Transverse colon (tissue), 4 donors: ENCODE results near the gene PPM1H. TPM values are rescaled to one million over a fixed set of nuclear protein-coding genes. Genes with fewer than 3 reads are reported as not detected.

ENCODE experiments used
- DNase-seq: peaks from one replicate; pipeline ENCODE4 v3.0.0-alpha.2; 2019
- H3K27ac ChIP-seq, 4 donors: fragments of 200-600 bp; sonication (generic); 2 replicates each; pipeline ENCODE4 v1.5.1; 2016 to 2018; ENCODE audit warnings: inconsistent platforms in 4 of 4
- H3K27me3 ChIP-seq: fragments of 200-600 bp; sonication (generic); 2 replicates; pipeline ENCODE4 v1.5.1; 2017; ENCODE audit warnings: inconsistent platforms
- H3K36me3 ChIP-seq, 4 donors: fragments of 200-600 bp; sonication (generic); 2 replicates each; pipeline ENCODE4 v1.5.1; 2017 to 2019; ENCODE audit warnings: inconsistent platforms in 4 of 4
- H3K4me1 ChIP-seq, 4 donors: fragments of 200-600 bp; sonication (generic); 2 replicates each; pipeline ENCODE4 v1.5.1; 2017 to 2020; ENCODE audit warnings: inconsistent platforms in 4 of 4
- H3K4me3 ChIP-seq, 4 donors: fragments of 200-600 bp; sonication (generic); 1 replicate in 1 of 4; 2 replicates in 3 of 4; pipeline versions ENCODE4 v1.5.1 to v1.6.1; 2017 to 2019; ENCODE audit warnings: inconsistent platforms in 4 of 4
- H3K9me3 ChIP-seq, 2 donors: fragments of 200-600 bp; sonication (generic); 2 replicates each; pipeline ENCODE4 v1.5.1; 2017 to 2019; ENCODE audit warnings: inconsistent platforms in 2 of 2
- CTCF ChIP-seq, 5 experiments: fragments of 200-600 bp in 3 of 5; fragments of 450-650 bp in 2 of 5; sonication (generic) in 3 of 5; IDR thresholded peaks; 1 replicate in 2 of 5; 2 replicates in 3 of 5; pipeline ENCODE4 v1.5.1; 2016 to 2017; ENCODE audit warnings: antibody characterized with exemption in 5 of 5, inconsistent platforms in 3 of 5, mild to moderate bottlenecking in 2 of 5, moderate library complexity in 1 of 5
- EP300 ChIP-seq: sonication (generic); formaldehyde crosslinking; IDR thresholded peaks from one replicate; pipeline ENCODE4 v1.6.1; 2017; ENCODE audit warnings: antibody characterized with exemption, low read depth
- POLR2A ChIP-seq: fragments of 450-650 bp; IDR thresholded peaks from one replicate; pipeline ENCODE4 v1.6.1; 2016; ENCODE audit warnings: antibody characterized with exemption, mild to moderate bottlenecking, moderate library complexity
- POLR2AphosphoS5 ChIP-seq, 3 donors: sonication (generic); formaldehyde crosslinking; IDR thresholded peaks; one replicate each; pipeline ENCODE4 v1.6.1; 2016; ENCODE audit warnings: antibody characterized with exemption in 3 of 3
- WGBS, 2 donors: methylation state at CpG; one replicate each; pipeline ENCODE4 v1.1.5; 2018; ENCODE audit warnings: low coverage in 1 of 2; 5-methylcytosine and 5-hydroxymethylcytosine counted together
- in situ Hi-C, 4 donors: fragments of 200-750 bp; cut with MboI; loops; one replicate each; pipeline versions ENCODE4 v1.15.0 to v1.15.1; 2017; ENCODE audit warnings: low sequenced_read_pairs in 3 of 4, low pct_ligation_motif_present in 1 of 4, low pct_unique_long_range_greater_than_20kb in 1 of 4
- intact Hi-C: fragments of 100-400 bp; cut with DNase I; formaldehyde crosslinking; loops from one replicate; pipeline ENCODE4 v1.15.1; 2023; ENCODE audit warnings: low total_unique reads
- total RNA-seq, 4 donors: library from RNA; depleted of rRNA; stranded (reverse); fragments of >200 nt; gene quantifications; one replicate each; pipeline ENCODE4 v1.1.0, GENCODE V29; 2016

PPM1H gene
- total RNA-seq, 4 donors from 2014 or later, result 0.37 to 3.2 (median 2.8) TPM

GRCh38 chr12:62728741-62729140 lies 206.2 kb downstream of the PPM1H start:
- Histone ChIP-seq H3K27me3 (no peaks in the 10 kb centered on the region), H3K9me3 (no peaks in the 10 kb centered on the region), H3K4me3 (no peak overlapping the region), H3K27ac (no peak overlapping the region), H3K36me3 (no peaks in the 10 kb centered on the region), H3K4me1 (peaks cover 6 to 30% (median 25%) of the 10 kb centered on the region in 4 donors)
- in situ Hi-C loops, result no loop called here
- intact Hi-C loops, result no loop called here
- 75 to 79% methylated on average over 2 of the region's 2 CpGs for WGBS, 2 donors
- TF ChIP-seq POLR2AphosphoS5 (IDR thresholded peaks at IDR 0.05), result no peak
- no peak for DNase-seq

- Histone ChIP-seq H3K9me3 (no peaks in the 10 kb centered on the region), H3K4me3 (no peak overlapping the region), H3K27me3 (no peaks in the 10 kb centered on the region), H3K4me1 (peaks cover 6 to 21% (median 16%) of the 10 kb centered on the region in 4 donors), H3K27ac (no peak overlapping the region), H3K36me3 (no peaks in the 10 kb centered on the region)
- TF ChIP-seq CTCF (IDR thresholded peaks at IDR 0.05) (no peak), EP300 (no peak), POLR2A (no peak), POLR2AphosphoS5 (IDR thresholded peaks at IDR 0.05) (no peak)
- in situ Hi-C loops, result no loop called here
- DNase-seq, result no peak
- WGBS, 2 donors, result 95 to 96% methylated on average over 5 to 6 of the region's 6 CpGs
- intact Hi-C loops, result no loop called here
Measured at GRCh38 chr12:62726471-62726980, 208.4 kb downstream of the PPM1H start.

- peaks cover 0 to 13% (median 9%) of the 10 kb centered on the region in 4 donors for H3K4me1 ChIP-seq
- TF ChIP-seq EP300 (no peak), POLR2A (no peak), CTCF (IDR thresholded peaks at IDR 0.05) (no peak), POLR2AphosphoS5 (IDR thresholded peaks at IDR 0.05) (no peak)
- in situ Hi-C loops, result no loop called here
- H3K4me3 ChIP-seq, result no peak overlapping the region
- no peak overlapping the region for H3K27ac ChIP-seq
- no peaks in the 10 kb centered on the region for H3K27me3 ChIP-seq
- no peaks in the 10 kb centered on the region for H3K36me3 ChIP-seq
- WGBS, 2 donors, result 78 to 100% methylated on average over 1 of the region's 1 CpG
- intact Hi-C loops, result no loop called here
- H3K9me3 ChIP-seq, result no peaks in the 10 kb centered on the region
- no peak for DNase-seq
Measured at GRCh38 chr12:62725781-62726180, 209.2 kb downstream of the PPM1H start.

- H3K9me3 ChIP-seq, result no peaks in the 10 kb centered on the region
- no peaks in the 10 kb centered on the region for H3K27me3 ChIP-seq
- intact Hi-C loops (no loop called here), in situ Hi-C loops (no loop called here)
- TF ChIP-seq EP300, result no peak
- peak in 2 of 3 donors; percentile 63 for TF ChIP-seq POLR2AphosphoS5 (IDR thresholded peaks at IDR 0.05)
- DNase-seq, result peak; percentile 54
- no peaks in the 10 kb centered on the region for H3K36me3 ChIP-seq
- WGBS, 2 donors, result 27 to 53% methylated on average over 3 to 4 of the region's 4 CpGs
- no peak overlapping the region for H3K4me3 ChIP-seq
- H3K27ac ChIP-seq, result peak overlapping the region in 3 of 4 donors; percentile 15 to 32 (median 29)
- peaks cover 0 to 8% (median 6%) of the 10 kb centered on the region in 4 donors for H3K4me1 ChIP-seq
Measured at GRCh38 chr12:62724947-62725451, 210.0 kb downstream of the PPM1H start.

GRCh38 chr12:62724285-62724684 lies 210.7 kb downstream of the PPM1H start:
- intact Hi-C loops, result no loop called here
- 85 to 90% methylated on average over 2 to 3 of the region's 3 CpGs for WGBS, 2 donors

More at GRCh38 chr12:62724285-62724684, 210.7 kb downstream of the PPM1H start:
- in situ Hi-C loops, result no loop called here
- Histone ChIP-seq H3K27me3 (no peaks in the 10 kb centered on the region), H3K4me3 (no peak overlapping the region), H3K4me1 (peaks cover 0 to 8% (median 6%) of the 10 kb centered on the region in 4 donors), H3K27ac (no peak overlapping the region), H3K9me3 (no peaks in the 10 kb centered on the region), H3K36me3 (no peaks in the 10 kb centered on the region)
- TF ChIP-seq POLR2A (no peak), POLR2AphosphoS5 (IDR thresholded peaks at IDR 0.05) (no peak), EP300 (no peak), CTCF (IDR thresholded peaks at IDR 0.05) (no peak)
- no peak for DNase-seq
